OCI-LY1 (cell line): ENCODE results near the gene DYSF.

Experiments
- EZH2 ChIP-seq: fragments of 200-600 bp; sonication (generic), shearing (Covaris generic); IDR thresholded peaks from 2 replicates; pipeline ENCODE4 v1.8.0; 2017; ENCODE audit warnings: borderline replicate concordance, mixed run types, mild to moderate bottlenecking, antibody characterized with exemption, low read length, moderate library complexity, mixed read lengths
- TF ChIP-seq, protein P1 (sequence below): fragments of 200-600 bp; sonication (generic), shearing (Covaris generic); IDR thresholded peaks from 2 replicates; pipeline ENCODE4 v1.5.1; 2017; ENCODE audit warnings: mild to moderate bottlenecking, antibody characterized with exemption, low read length, moderate library complexity, mixed read lengths

DNA sequence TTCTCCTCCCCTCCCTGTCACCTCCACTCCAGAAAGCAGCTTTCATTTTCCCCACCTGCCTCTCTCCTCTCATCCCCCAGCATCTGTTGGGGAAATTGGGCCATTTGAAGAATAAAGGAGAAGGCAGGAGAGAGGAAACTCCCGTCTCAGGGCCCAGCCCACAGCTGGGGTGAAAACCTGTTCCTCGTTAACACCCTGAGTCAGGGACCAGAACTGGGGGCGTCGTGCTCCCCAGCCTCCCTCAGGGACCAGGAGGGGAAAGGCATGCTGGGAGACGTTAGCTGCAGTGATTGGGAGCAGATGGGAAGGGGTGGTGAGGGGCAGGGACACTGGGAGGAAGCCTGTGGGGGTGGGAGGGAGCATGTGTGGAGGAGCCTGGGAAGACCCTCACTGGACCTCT is 251.3 kb downstream of the DYSF start:
- no peak for TF ChIP-seq EZH2
- TF ChIP-seq, protein P1, sequence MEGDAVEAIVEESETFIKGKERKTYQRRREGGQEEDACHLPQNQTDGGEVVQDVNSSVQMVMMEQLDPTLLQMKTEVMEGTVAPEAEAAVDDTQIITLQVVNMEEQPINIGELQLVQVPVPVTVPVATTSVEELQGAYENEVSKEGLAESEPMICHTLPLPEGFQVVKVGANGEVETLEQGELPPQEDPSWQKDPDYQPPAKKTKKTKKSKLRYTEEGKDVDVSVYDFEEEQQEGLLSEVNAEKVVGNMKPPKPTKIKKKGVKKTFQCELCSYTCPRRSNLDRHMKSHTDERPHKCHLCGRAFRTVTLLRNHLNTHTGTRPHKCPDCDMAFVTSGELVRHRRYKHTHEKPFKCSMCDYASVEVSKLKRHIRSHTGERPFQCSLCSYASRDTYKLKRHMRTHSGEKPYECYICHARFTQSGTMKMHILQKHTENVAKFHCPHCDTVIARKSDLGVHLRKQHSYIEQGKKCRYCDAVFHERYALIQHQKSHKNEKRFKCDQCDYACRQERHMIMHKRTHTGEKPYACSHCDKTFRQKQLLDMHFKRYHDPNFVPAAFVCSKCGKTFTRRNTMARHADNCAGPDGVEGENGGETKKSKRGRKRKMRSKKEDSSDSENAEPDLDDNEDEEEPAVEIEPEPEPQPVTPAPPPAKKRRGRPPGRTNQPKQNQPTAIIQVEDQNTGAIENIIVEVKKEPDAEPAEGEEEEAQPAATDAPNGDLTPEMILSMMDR = no peak
